KBM-7 (cell line): ENCODE results near the gene PAGE4.
A peak's percentile ranks its signal among the peaks of the same experiment; 100 is the strongest.

Experiments used
- DNase-seq: peaks from one replicate; pipeline ENCODE4 v3.0.0-alpha.2; 2015
- in situ Hi-C: fragments of 300-500 bp; cut with MboI; formaldehyde crosslinking; loops from 2 replicates; pipeline ENCODE4 v1.14.3; 2020; ENCODE audit warnings: low sequenced_read_pairs, low pct_unique_long_range_greater_than_20kb, mixed read lengths

PAGE4 gene

GRCh38 chrX:49860867-49861535 is 31.9 kb downstream of the PAGE4 start:
- in situ Hi-C loops = no loop called here
- DNase-seq = no peak

GRCh38 chrX:49862093-49862492 is 33.0 kb downstream of the PAGE4 start:
- in situ Hi-C loops = no loop called here
- no peak for DNase-seq

- in situ Hi-C loops = no loop called here
- no peak for DNase-seq
These were observed 39.6 kb downstream of the PAGE4 start for GRCh38 chrX:49868739-49869138.

- in situ Hi-C loops = no loop called here
- DNase-seq = peak; percentile 35
These were observed 47.6 kb downstream of the PAGE4 start for GRCh38 chrX:49876750-49877149.

GRCh38 chrX:49877397-49878101 is 48.4 kb downstream of the PAGE4 start:
- DNase-seq = no peak
- in situ Hi-C loops = no loop called here

- DNase-seq = no peak
- in situ Hi-C loops = no loop called here
These were observed 49.2 kb downstream of the PAGE4 start for GRCh38 chrX:49878128-49878833.

- DNase-seq = peak; percentile 93
- in situ Hi-C loops = no loop called here
These were observed 49.9 kb downstream of the PAGE4 start, which contains the start of gene USP27X for GRCh38 chrX:49878834-49879655. TSS of gene USP27X (plus strand) at chrX:49879484. CDS start at chrX:49880308, 824 bp downstream.

GRCh38 chrX:49879656-49880277 is 50.7 kb downstream of the PAGE4 start:
- in situ Hi-C loops = no loop called here
- peak; percentile 8 for DNase-seq

- in situ Hi-C loops = no loop called here
- DNase-seq = no peak
These were observed 51.6 kb downstream of the PAGE4 start for GRCh38 chrX:49880668-49881067.
